HFF-Myc (cell line): ENCODE measurements around the gene UROC1.
"Not testable (repeated sequence)": the region's sequence is repeated elsewhere in the genome, so short reads cannot be mapped to it uniquely, and the experiment has no call there.

Source experiments
- DNase-seq: peaks from one replicate; pipeline ENCODE4 v3.0.0-alpha.2; 2011; ENCODE audit warnings: low read depth; ENCODE audit errors: extremely low read depth
- H3K4me3 ChIP-seq: replicated peaks from 2 replicates; pipeline ENCODE4 v1.5.1; 2011; ENCODE audit warnings: low read depth, mild to moderate bottlenecking, control low read depth, low read length
- TF ChIP-seq, protein P1 (sequence below): IDR thresholded peaks from 2 replicates; pipeline ENCODE4 v1.5.1; 2012; ENCODE audit warnings: mild to moderate bottlenecking, low read depth, low read length, control low read depth; ENCODE audit errors: missing control alignments

Gene UROC1

DNA sequence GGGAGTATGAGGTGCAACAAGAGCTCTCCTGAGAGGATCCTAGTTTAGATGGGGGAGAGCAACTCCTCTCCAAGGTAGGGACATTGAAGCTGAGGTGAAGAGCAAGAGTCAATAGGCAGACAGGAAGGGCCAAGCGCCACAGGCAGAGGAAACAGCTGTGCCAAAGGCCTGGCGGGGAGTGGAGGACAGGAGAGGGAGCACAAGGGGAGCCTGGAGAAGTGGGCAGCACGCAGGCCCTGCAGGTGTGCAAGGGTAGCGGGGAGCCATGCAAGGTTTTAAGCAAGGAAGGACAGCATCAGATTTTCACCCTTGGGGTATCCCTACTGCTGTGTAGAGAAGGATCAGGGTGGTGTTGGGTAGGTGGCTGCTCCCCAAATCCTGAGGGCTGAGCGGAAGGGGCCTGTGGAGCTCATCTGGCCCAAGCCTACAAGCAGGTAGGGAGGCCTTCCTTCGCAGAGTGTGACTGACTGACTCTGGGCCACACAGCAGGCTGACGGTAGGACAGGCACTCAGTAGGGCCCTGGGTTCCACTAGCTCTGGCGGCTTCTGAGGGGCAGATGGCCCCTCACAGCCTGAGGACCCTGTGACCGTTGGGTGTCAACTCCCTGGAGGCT, 19.6 kb upstream of the UROC1 start:
- TF ChIP-seq, protein P1, sequence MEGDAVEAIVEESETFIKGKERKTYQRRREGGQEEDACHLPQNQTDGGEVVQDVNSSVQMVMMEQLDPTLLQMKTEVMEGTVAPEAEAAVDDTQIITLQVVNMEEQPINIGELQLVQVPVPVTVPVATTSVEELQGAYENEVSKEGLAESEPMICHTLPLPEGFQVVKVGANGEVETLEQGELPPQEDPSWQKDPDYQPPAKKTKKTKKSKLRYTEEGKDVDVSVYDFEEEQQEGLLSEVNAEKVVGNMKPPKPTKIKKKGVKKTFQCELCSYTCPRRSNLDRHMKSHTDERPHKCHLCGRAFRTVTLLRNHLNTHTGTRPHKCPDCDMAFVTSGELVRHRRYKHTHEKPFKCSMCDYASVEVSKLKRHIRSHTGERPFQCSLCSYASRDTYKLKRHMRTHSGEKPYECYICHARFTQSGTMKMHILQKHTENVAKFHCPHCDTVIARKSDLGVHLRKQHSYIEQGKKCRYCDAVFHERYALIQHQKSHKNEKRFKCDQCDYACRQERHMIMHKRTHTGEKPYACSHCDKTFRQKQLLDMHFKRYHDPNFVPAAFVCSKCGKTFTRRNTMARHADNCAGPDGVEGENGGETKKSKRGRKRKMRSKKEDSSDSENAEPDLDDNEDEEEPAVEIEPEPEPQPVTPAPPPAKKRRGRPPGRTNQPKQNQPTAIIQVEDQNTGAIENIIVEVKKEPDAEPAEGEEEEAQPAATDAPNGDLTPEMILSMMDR: no peak
- no peak for DNase-seq
- no peak overlapping the region for H3K4me3 ChIP-seq

DNA sequence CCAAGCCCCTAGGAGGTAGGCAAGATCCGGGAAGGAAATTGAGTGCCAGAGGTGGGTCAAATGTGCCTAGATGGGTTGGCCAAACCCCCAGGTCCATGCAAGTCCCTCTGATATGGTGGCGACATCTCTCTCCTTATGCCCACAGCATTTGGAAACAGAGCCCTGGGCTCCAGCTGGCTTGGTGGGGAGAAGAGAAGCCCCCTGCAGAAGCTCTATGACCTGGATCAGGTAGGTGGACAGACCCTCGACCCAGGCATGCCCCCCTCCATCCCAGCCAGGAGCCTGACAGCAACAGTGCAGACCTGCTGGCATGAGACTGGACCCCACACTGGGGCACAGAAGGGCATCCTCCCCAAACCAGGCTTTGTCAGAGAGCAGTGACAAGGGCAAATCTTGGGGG, 18.6 kb upstream of the UROC1 start:
- TF ChIP-seq, protein P1: no peak
- DNase-seq: no peak
- H3K4me3 ChIP-seq: no peak overlapping the region

DNA sequence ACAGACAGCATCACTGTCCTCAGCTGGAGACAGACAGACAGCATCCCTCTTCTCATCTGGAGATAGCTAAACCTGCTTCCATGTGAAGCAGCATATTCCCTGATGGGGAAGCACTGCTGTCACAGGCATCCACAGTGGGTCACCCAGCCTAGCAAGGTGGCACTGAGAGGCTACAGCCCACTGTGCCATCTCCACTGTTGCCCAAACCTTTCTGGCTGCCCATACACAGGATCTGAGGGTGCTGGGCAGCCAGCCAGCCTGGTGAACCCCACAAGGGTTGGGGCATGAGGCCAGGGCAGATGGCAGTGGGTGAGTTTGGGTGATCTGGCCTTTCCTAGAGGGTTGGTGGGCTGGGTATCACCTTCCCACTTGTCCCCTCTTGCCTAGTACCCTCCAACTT, 18.1 kb upstream of the UROC1 start:
- DNase-seq: no peak
- TF ChIP-seq, protein P1: no peak
- H3K4me3 ChIP-seq: no peak overlapping the region

DNA sequence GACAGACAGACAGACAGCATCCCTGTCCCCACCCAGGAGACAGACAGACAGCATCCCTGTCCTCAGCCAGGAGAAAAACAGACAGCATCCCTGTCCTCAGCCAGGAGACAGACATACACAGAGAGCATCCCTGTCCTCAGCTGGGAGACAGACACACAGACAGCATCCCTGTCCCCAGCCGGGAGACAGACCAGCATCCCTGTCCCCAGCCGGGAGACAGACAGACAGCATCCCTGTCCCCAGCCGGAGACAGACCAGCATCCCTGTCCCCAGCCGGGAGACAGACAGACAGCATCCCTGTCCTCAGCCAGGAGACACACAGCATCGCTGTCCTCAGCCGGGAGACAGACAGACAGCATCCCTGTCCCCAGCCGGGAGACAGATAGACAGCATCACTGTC, 17.1 kb upstream of the UROC1 start:
- DNase-seq, H3K4me3 ChIP-seq: not testable (repeated sequence)

DNA sequence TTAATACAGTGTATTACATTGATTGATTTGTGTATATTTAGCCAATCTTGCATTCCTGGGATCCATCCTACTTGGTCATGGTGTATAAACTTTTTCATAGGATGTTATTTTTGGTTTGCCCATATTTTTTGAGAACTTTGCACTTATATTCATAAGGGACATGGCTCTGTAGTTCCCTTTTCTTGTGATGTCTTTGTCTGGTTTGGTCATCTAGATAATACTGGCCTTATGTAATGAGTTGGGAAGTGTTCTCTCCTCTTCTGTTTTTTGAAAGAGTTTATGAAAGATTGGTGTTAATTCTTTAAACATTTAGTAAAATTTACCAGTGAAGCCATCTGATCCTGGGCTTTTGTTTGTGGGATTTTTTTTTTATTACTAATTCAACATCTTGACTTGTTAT, 15.9 kb upstream of the UROC1 start:
- no peak for DNase-seq
- no peak overlapping the region for H3K4me3 ChIP-seq
- TF ChIP-seq, protein P1: no peak

DNA sequence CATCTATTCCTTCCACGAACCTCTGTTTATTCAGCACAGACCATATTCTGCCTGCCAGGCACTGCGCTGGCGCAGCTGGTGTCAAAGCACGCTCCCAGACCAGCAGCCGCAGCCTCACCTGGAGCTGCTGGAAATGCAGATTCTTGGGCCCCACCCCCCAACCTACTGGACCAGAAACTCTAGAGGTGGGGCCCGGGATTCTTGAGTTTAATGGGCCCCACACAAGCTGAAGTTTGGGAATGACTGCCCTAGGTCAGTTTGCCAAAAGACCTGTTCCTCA, 13.4 kb upstream of the UROC1 start:
- TF ChIP-seq, protein P1: no peak
- H3K4me3 ChIP-seq: no peak overlapping the region
- DNase-seq: no peak

DNA sequence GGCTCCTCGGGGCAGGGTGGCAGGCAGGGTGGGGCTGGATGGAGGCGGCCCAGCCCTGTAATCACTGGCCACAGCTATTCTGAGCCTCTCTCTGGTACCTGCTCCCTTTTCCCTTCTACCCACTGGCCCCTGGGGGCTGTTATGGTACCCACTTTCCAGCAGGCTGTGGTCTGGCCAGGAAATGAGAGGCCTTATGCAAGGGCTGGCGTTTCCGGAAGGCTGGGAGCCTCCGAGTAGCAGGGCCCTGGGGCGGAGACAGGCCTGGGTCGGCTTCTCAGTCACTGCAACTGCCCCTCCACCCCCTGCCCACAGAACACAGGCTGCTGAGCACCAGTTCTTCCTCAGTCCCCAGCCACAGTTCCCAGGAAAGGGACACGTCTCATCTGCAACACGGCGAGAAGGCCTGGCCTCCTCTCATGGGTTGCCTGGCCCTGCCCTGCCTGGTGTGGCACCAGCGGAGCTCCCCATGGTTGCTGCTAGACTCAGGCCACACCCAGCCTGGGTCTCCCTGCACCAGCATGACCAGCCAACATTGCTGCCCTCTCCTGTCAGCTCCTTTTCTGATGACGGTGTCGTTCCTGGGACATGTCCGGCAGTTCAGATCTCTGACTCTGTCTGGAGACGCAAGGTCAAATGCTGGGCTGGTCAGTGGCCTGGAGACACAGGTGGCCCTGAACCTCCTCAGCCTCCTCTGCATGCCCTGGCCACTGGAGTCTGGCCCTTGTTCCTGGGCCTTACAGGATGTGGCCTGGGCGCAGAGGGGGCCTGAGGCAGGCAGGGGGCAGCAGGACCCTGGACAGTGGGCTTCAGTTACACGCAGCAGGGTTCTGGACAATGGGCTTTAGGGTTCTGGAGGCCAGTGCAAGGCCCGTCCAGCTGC, 12.8 kb upstream of the UROC1 start:
- no peak for DNase-seq
- TF ChIP-seq, protein P1: no peak
- no peak overlapping the region for H3K4me3 ChIP-seq
